ENCODE results near the gene THRB. TPM values are rescaled to one million over a fixed set of nuclear protein-coding genes. Genes with fewer than 3 reads are reported as not detected.

The THRB gene
- total and polyA plus RNA-seq, 8 donors, result 3.6 to 47.3 (median 14.5) TPM

GRCh38 chr3:24355806-24356205, 138.8 kb downstream of the THRB start:
- Histone ChIP-seq H3K27ac (no peak overlapping the region), H3K9me3 (no peaks in the 10 kb centered on the region), H3K27me3 (no peaks in the 10 kb centered on the region), H3K4me3 (no peak overlapping the region), H3K4me1 (peaks cover 9 to 36% (median 17%) of the 10 kb centered on the region in 4 donors), H3K36me3 (no peaks in the 10 kb centered on the region)
- intact Hi-C loops (cut with DNase I; ENCODE audit: low total_unique reads), result no loop called here
- no peak for TF ChIP-seq EP300 (IDR thresholded peaks at IDR 0.05)
- no peak for TF ChIP-seq POLR2AphosphoS5 (IDR thresholded peaks at IDR 0.05)
- TF ChIP-seq, protein P1, sequence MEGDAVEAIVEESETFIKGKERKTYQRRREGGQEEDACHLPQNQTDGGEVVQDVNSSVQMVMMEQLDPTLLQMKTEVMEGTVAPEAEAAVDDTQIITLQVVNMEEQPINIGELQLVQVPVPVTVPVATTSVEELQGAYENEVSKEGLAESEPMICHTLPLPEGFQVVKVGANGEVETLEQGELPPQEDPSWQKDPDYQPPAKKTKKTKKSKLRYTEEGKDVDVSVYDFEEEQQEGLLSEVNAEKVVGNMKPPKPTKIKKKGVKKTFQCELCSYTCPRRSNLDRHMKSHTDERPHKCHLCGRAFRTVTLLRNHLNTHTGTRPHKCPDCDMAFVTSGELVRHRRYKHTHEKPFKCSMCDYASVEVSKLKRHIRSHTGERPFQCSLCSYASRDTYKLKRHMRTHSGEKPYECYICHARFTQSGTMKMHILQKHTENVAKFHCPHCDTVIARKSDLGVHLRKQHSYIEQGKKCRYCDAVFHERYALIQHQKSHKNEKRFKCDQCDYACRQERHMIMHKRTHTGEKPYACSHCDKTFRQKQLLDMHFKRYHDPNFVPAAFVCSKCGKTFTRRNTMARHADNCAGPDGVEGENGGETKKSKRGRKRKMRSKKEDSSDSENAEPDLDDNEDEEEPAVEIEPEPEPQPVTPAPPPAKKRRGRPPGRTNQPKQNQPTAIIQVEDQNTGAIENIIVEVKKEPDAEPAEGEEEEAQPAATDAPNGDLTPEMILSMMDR (IDR thresholded peaks at IDR 0.05), result no peak
- no peak for TF ChIP-seq POLR2A (IDR thresholded peaks at IDR 0.05)
- no peak for DNase-seq

GRCh38 chr3:24354230-24354629, 140.4 kb downstream of the THRB start:
- Histone ChIP-seq H3K4me1 (peaks cover 9 to 33% (median 17%) of the 10 kb centered on the region in 4 donors), H3K4me3 (no peak overlapping the region), H3K9me3 (no peaks in the 10 kb centered on the region), H3K27me3 (no peaks in the 10 kb centered on the region), H3K36me3 (no peaks in the 10 kb centered on the region), H3K27ac (no peak overlapping the region)
- intact Hi-C loops (cut with DNase I; ENCODE audit: low total_unique reads), result no loop called here
- TF ChIP-seq, protein P1 (IDR thresholded peaks at IDR 0.05), result no peak
- TF ChIP-seq POLR2A (IDR thresholded peaks at IDR 0.05) (no peak), EP300 (IDR thresholded peaks at IDR 0.05) (no peak), POLR2AphosphoS5 (IDR thresholded peaks at IDR 0.05) (no peak)
- DNase-seq, result no peak

- DNase-seq, result peak in 1 of 2 donors; percentile 35
- Histone ChIP-seq H3K27ac (peak overlapping the region in 2 of 5 donors; percentile 27 to 40), H3K4me1 (peaks cover 9 to 33% (median 17%) of the 10 kb centered on the region in 4 donors), H3K27me3 (no peaks in the 10 kb centered on the region), H3K4me3 (no peak overlapping the region), H3K36me3 (no peaks in the 10 kb centered on the region), H3K9me3 (no peaks in the 10 kb centered on the region)
- intact Hi-C loops (cut with DNase I; ENCODE audit: low total_unique reads), result no loop called here
- 54 to 74% (median 57%) methylated on average over 3 of the region's 3 CpGs for WGBS, 5 donors
- TF ChIP-seq POLR2AphosphoS5 (IDR thresholded peaks at IDR 0.05) (no peak), POLR2A (IDR thresholded peaks at IDR 0.05) (no peak), EP300 (IDR thresholded peaks at IDR 0.05) (no peak)
- TF ChIP-seq, protein P1 (IDR thresholded peaks at IDR 0.05), result no peak
These were observed 141.6 kb downstream of the THRB start for GRCh38 chr3:24352893-24353553.

GRCh38 chr3:24351779-24352469, 142.7 kb downstream of the THRB start:
- peak overlapping the region; percentile 27 to 61 (median 40) for H3K27ac ChIP-seq

More at GRCh38 chr3:24351779-24352469, 142.7 kb downstream of the THRB start:
- TF ChIP-seq EP300 (IDR thresholded peaks at IDR 0.05), result no peak
- TF ChIP-seq POLR2AphosphoS5 (IDR thresholded peaks at IDR 0.05), result peak in 2 of 3 donors; percentile 24 to 28
- no peak for TF ChIP-seq POLR2A (IDR thresholded peaks at IDR 0.05)
- TF ChIP-seq, protein P1 (IDR thresholded peaks at IDR 0.05), result no peak
- H3K36me3 ChIP-seq, result no peaks in the 10 kb centered on the region
- peaks cover 9 to 37% (median 22%) of the 10 kb centered on the region in 4 donors for H3K4me1 ChIP-seq
- H3K4me3 ChIP-seq, result no peak overlapping the region
- no peaks in the 10 kb centered on the region for H3K27me3 ChIP-seq
- DNase-seq, result peak; percentile 69 to 70
- no peaks in the 10 kb centered on the region for H3K9me3 ChIP-seq
- 20 to 43% (median 28%) methylated on average over 4 of the region's 4 CpGs for WGBS, 5 donors
- intact Hi-C loops (cut with DNase I; ENCODE audit: low total_unique reads), result no loop called here
